Prostate gland (tissue), 2 donors: ENCODE data around the gene MAPKBP1. TPM values are rescaled to one million over a fixed set of nuclear protein-coding genes. Genes with fewer than 3 reads are reported as not detected.

ENCODE experiments used
- DNase-seq: peaks from one replicate; pipeline ENCODE4 v3.0.0-alpha.2; 2019; ENCODE audit warnings: low spot score
- H3K27ac ChIP-seq, 2 donors: fragments of 200-600 bp; sonication (generic); 2 replicates each; pipeline ENCODE4 v1.5.1; 2017 to 2019
- H3K27me3 ChIP-seq: fragments of 200-600 bp; sonication (generic); replicated peaks from 2 replicates; pipeline ENCODE4 v1.5.1; 2019; ENCODE audit not compliant: insufficient read depth
- H3K36me3 ChIP-seq, 2 donors: fragments of 200-600 bp; sonication (generic); 1 replicate in 1 of 2; 2 replicates in 1 of 2; pipeline versions ENCODE4 v1.5.1 to v1.8.1; 2017 to 2019
- H3K4me1 ChIP-seq: fragments of 200-600 bp; sonication (generic); replicated peaks from 2 replicates; pipeline ENCODE4 v1.5.1; 2019
- H3K4me3 ChIP-seq, 2 donors: fragments of 200-600 bp; sonication (generic); 2 replicates each; pipeline ENCODE4 v1.5.1; 2017 to 2019
- H3K9me3 ChIP-seq: fragments of 200-600 bp; sonication (generic); 2 replicates; pipeline ENCODE4 v1.5.1; 2017
- CTCF ChIP-seq, 4 experiments: fragments of 200-600 bp in 2 of 4; fragments of 450-650 bp in 2 of 4; sonication (generic) in 2 of 4; IDR thresholded peaks; 1 replicate in 3 of 4; 2 replicates in 1 of 4; pipeline ENCODE4 v1.5.1; 2016 to 2019; ENCODE audit warnings: antibody characterized with exemption in 4 of 4, mild to moderate bottlenecking in 2 of 4, moderate library complexity in 2 of 4
- POLR2A ChIP-seq: fragments of 450-650 bp; IDR thresholded peaks from one replicate; pipeline ENCODE4 v1.6.1; 2016; ENCODE audit warnings: antibody characterized with exemption, mild to moderate bottlenecking
- POLR2AphosphoS5 ChIP-seq: sonication (generic); formaldehyde crosslinking; IDR thresholded peaks from one replicate; pipeline ENCODE4 v1.6.1; 2017; ENCODE audit warnings: antibody characterized with exemption
- WGBS: methylation state at CpG from one replicate; pipeline ENCODE4 v1.1.5; 2018; 5-methylcytosine and 5-hydroxymethylcytosine counted together
- intact Hi-C: fragments of 100-400 bp; cut with DNase I; formaldehyde crosslinking; loops from one replicate; pipeline ENCODE4 v1.14.2; 2022
- total RNA-seq, 2 donors: library from RNA; depleted of rRNA; stranded (reverse); fragments of >200 nt; gene quantifications; one replicate each; pipeline ENCODE4 v1.1.0, GENCODE V29; 2016

Gene MAPKBP1
- total RNA-seq, 2 donors from 2014 or later = 17.4 to 62.8 TPM

- 89% methylated on average over 11 of the region's 11 CpGs for WGBS
- intact Hi-C loops = no loop called here
- TF ChIP-seq CTCF (IDR thresholded peaks at IDR 0.05) = no peak
- TF ChIP-seq POLR2A = no peak
- TF ChIP-seq POLR2AphosphoS5 = no peak
- H3K27ac ChIP-seq = no peak overlapping the region
- no peaks in the 10 kb centered on the region for H3K27me3 ChIP-seq
- H3K9me3 ChIP-seq = no peaks in the 10 kb centered on the region
- peaks cover 4% of the 10 kb centered on the region for H3K4me1 ChIP-seq
- no peak overlapping the region for H3K4me3 ChIP-seq
- peaks cover 0 to 8% of the 10 kb centered on the region in 2 donors for H3K36me3 ChIP-seq
- no peak for DNase-seq
Measured at GRCh38 chr15:41823502-41823901, 49.2 kb downstream of the MAPKBP1 start.

GRCh38 chr15:41824062-41824745 lies 49.9 kb downstream of the MAPKBP1 start:
- Histone ChIP-seq H3K27ac (no peak overlapping the region), H3K27me3 (no peaks in the 10 kb centered on the region), H3K4me1 (peaks cover 4% of the 10 kb centered on the region), H3K36me3 (peaks cover 0 to 8% of the 10 kb centered on the region in 2 donors), H3K4me3 (no peak overlapping the region), H3K9me3 (no peaks in the 10 kb centered on the region)
- DNase-seq = no peak
- TF ChIP-seq POLR2A (no peak), POLR2AphosphoS5 (no peak), CTCF (IDR thresholded peaks at IDR 0.05) (no peak)
- intact Hi-C loops = no loop called here
- WGBS = 88% methylated on average over 19 of the region's 19 CpGs

- no peak overlapping the region for H3K4me3 ChIP-seq
- peaks cover 10% of the 10 kb centered on the region for H3K4me1 ChIP-seq
- no peaks in the 10 kb centered on the region for H3K9me3 ChIP-seq
- 91% methylated on average over 8 of the region's 10 CpGs for WGBS
- intact Hi-C loops = loop anchor here (5.0 kb wide), 1 partner anchor 77 kb away; no protein-coding TSS in a partner anchor
- TF ChIP-seq POLR2A = no peak
- TF ChIP-seq POLR2AphosphoS5 = no peak
- no peak for TF ChIP-seq CTCF (IDR thresholded peaks at IDR 0.05)
- H3K27ac ChIP-seq = no peak overlapping the region
- DNase-seq = no peak
- peaks cover 0 to 8% of the 10 kb centered on the region in 2 donors for H3K36me3 ChIP-seq
- H3K27me3 ChIP-seq = no peaks in the 10 kb centered on the region
Measured at GRCh38 chr15:41825145-41825544, 50.9 kb downstream of the MAPKBP1 start.

GRCh38 chr15:41825572-41826535 lies 51.6 kb downstream of the MAPKBP1 start:
- DNase-seq = no peak
- intact Hi-C loops = loop anchor here (5.0 kb wide), 1 partner anchor 76 kb away; no protein-coding TSS in a partner anchor
- Histone ChIP-seq H3K4me1 (peaks cover 10% of the 10 kb centered on the region), H3K36me3 (peaks cover 0 to 8% of the 10 kb centered on the region in 2 donors), H3K4me3 (no peak overlapping the region), H3K9me3 (no peaks in the 10 kb centered on the region), H3K27ac (no peak overlapping the region), H3K27me3 (no peaks in the 10 kb centered on the region)
- TF ChIP-seq CTCF (IDR thresholded peaks at IDR 0.05) (no peak), POLR2AphosphoS5 (no peak), POLR2A (no peak)
- WGBS = 73% methylated on average over 13 of the region's 13 CpGs
